Immature natural killer cell (primary cell): ENCODE measurements around the gene IL15. TPM values are rescaled to one million over a fixed set of nuclear protein-coding genes. Genes with fewer than 3 reads are reported as not detected.
"Not testable (repeated sequence)": the region's sequence is repeated elsewhere in the genome, so short reads cannot be mapped to it uniquely, and the experiment has no call there.

ENCODE experiments used
- DNase-seq, 3 donors: peaks; one replicate each; pipeline ENCODE4 v3.0.0; 2022; ENCODE audit warnings: mixed read lengths in 1 of 3
- H3K27ac Mint-ChIP-seq, 6 donors: one replicate each; pipeline ENCODE4 v1.8.0; 2020; ENCODE audit warnings: mixed read lengths in 6 of 6, mild to moderate bottlenecking in 5 of 6, inconsistent platforms in 4 of 6, moderate library complexity in 3 of 6
- H3K27me3 Mint-ChIP-seq, 3 donors: one replicate each; pipeline ENCODE4 v1.8.0; 2020 to 2021; ENCODE audit warnings: low read depth in 3 of 3, mild to moderate bottlenecking in 3 of 3, mixed read lengths in 3 of 3, moderate library complexity in 3 of 3, inconsistent platforms in 1 of 3
- H3K36me3 Mint-ChIP-seq, 3 donors: one replicate each; pipeline ENCODE4 v1.8.0; 2020; ENCODE audit warnings: mixed read lengths in 3 of 3, inconsistent platforms in 2 of 3, mild to moderate bottlenecking in 2 of 3
- H3K4me1 Mint-ChIP-seq, 2 donors: one replicate each; pipeline ENCODE4 v1.8.0; 2020; ENCODE audit warnings: inconsistent platforms in 2 of 2, mild to moderate bottlenecking in 2 of 2, mixed read lengths in 2 of 2, moderate library complexity in 1 of 2
- H3K4me3 Mint-ChIP-seq, 5 donors: one replicate each; pipeline ENCODE4 v1.8.0; 2020; ENCODE audit warnings: mild to moderate bottlenecking in 5 of 5, mixed read lengths in 5 of 5, inconsistent platforms in 3 of 5, moderate library complexity in 3 of 5
- H3K9me3 Mint-ChIP-seq, 6 donors: one replicate each; pipeline ENCODE4 v1.8.0; 2020; ENCODE audit warnings: mild to moderate bottlenecking in 6 of 6, mixed read lengths in 6 of 6, inconsistent platforms in 4 of 6, moderate library complexity in 3 of 6
- polyA plus RNA-seq, 3 donors: library from polyadenylated mRNA; unstranded; fragments of 300-500 nt; fragmentation: Illumina TruSeq; gene quantifications; one replicate each; pipeline ENCODE4 v1.2.3, GENCODE V29; 2021

The IL15 gene
- polyA plus RNA-seq, 3 donors from 2014 or later: 4.0 to 6.0 (median 5.3) TPM

DNA sequence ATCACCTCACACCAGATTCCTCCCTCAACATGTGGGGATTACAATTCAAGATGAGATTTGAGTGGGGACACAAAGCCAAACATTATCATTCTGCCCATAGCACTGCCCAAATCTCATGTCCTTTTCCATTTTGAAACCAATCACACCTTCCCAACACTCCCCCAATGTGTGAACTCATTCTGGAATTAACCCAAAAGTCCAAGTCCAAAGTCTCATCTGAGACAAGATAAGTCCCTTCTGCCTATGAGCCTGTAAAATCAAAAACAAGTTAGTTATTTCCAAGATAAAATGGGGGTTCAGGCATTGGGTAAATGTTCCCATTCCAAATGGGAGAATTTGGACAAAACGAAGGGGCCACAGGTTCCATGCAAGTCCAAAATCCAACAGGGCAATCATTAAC lies 54.9 kb downstream of the IL15 start:
- H3K4me1 Mint-ChIP-seq, H3K9me3 Mint-ChIP-seq, H3K4me3 Mint-ChIP-seq, H3K27ac Mint-ChIP-seq, DNase-seq, H3K27me3 Mint-ChIP-seq: not testable (repeated sequence)
- peaks cover 5 to 23% (median 20%) of the 10 kb centered on the region in 3 donors for H3K36me3 Mint-ChIP-seq

DNA sequence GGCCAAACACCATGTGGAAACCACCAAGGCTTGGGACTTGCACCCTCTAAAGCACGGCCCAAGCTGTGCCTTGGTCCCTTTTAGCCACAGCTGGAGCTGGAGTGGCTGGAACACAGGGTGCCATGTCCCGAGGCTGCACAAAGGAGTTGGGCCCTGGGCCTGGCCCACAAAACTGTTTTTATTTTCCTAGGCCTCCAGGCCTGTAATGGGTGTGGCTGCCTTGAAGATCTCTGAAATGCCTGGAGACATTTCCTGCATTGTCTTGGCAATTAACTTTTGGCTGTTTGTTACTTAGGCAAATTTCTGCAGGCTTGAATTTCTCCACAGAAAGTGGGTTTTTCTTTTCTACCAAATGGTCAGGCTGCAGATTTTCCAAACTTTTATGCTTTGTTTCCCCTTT lies 55.7 kb downstream of the IL15 start:
- no peak for DNase-seq
- H3K4me1 Mint-ChIP-seq: peaks cover 0 to 2% of the 10 kb centered on the region in 2 donors
- H3K36me3 Mint-ChIP-seq: peaks cover 5 to 23% (median 20%) of the 10 kb centered on the region in 3 donors
- H3K27me3 Mint-ChIP-seq: no peaks in the 10 kb centered on the region
- H3K27ac Mint-ChIP-seq: no peak overlapping the region
- H3K4me3 Mint-ChIP-seq: no peak overlapping the region
- H3K9me3 Mint-ChIP-seq: no peaks in the 10 kb centered on the region

DNA sequence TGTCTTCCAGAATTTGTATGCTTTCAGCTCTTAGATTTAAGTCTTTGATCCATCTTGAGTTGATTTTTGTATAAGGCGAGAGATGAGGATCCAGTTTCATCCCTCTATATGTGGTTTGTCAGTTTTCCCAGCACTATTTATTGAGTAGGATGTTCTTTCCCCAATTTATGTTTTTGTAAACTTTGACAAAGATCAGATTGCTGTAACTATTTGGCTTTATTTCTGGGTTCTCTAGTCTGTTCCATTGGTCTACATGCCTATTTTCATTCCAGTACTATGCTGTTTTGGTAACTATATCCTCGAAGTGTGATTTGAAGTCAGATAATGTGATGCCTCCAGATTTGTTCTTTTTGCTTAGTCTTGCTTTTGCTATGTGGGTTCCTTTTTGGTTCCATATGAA lies 60.7 kb downstream of the IL15 start:
- Mint-ChIP-seq H3K4me3 (no peak overlapping the region), H3K27ac (no peak overlapping the region), H3K36me3 (peaks cover 0 to 4% (median 0%) of the 10 kb centered on the region in 3 donors), H3K9me3 (peaks cover 0 to 3% (median 0%) of the 10 kb centered on the region in 6 donors), H3K27me3 (no peaks in the 10 kb centered on the region), H3K4me1 (peaks cover 18% of the 10 kb centered on the region in 2 donors)
- no peak for DNase-seq

DNA sequence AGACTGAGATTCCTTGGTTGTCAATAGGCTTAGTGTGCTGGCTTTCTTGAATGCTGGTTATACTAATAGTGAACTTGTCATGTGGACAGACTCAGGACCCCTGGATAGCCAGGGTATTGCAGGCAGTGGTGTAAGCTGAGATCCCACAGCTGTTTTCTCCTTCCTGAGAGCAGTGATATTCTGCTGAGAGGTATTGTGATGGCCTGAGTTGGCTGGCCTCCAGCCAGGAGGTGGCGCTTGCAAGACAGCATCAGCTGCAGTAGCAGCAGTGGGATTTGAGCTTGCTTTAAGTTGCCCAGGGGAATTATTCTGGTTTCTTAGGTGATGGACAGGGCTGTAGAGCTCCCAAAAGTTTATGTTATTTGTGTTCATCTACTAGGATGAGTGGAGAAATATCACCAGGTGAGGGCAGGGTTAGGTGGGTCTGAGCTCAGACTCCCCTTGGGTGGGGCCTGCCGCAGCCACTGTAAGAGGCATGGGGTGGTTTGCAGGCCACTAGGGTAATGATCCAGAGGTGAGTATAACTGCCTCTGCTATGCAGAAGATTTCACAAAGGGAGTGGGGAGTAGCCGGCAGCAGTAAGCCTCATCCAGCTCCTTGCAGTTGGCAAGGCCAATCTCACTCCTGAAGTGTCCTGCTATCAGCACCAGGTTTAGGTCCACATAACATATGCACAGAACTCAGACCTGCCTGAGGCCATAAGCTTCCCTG lies 66.2 kb downstream of the IL15 start:
- no peak for DNase-seq
- Mint-ChIP-seq H3K9me3 (peaks cover 0 to 13% (median 7%) of the 10 kb centered on the region in 6 donors), H3K27ac (peak overlapping the region in 1 of 6 donors; percentile 49), H3K36me3 (peaks cover 0 to 7% (median 0%) of the 10 kb centered on the region in 3 donors), H3K4me3 (no peak overlapping the region), H3K4me1 (peaks cover 40 to 48% of the 10 kb centered on the region in 2 donors), H3K27me3 (peaks cover 0 to 2% (median 2%) of the 10 kb centered on the region in 3 donors)

GRCh38 chr4:141703497-141703896 lies 67.1 kb downstream of the IL15 start:
- Mint-ChIP-seq H3K36me3 (peaks cover 0 to 8% (median 0%) of the 10 kb centered on the region in 3 donors), H3K4me1 (peaks cover 39 to 48% of the 10 kb centered on the region in 2 donors), H3K9me3 (peaks cover 0 to 14% (median 7%) of the 10 kb centered on the region in 6 donors), H3K27me3 (peaks cover 0 to 2% (median 2%) of the 10 kb centered on the region in 3 donors), H3K27ac (no peak overlapping the region), H3K4me3 (no peak overlapping the region)
- DNase-seq: no peak

DNA sequence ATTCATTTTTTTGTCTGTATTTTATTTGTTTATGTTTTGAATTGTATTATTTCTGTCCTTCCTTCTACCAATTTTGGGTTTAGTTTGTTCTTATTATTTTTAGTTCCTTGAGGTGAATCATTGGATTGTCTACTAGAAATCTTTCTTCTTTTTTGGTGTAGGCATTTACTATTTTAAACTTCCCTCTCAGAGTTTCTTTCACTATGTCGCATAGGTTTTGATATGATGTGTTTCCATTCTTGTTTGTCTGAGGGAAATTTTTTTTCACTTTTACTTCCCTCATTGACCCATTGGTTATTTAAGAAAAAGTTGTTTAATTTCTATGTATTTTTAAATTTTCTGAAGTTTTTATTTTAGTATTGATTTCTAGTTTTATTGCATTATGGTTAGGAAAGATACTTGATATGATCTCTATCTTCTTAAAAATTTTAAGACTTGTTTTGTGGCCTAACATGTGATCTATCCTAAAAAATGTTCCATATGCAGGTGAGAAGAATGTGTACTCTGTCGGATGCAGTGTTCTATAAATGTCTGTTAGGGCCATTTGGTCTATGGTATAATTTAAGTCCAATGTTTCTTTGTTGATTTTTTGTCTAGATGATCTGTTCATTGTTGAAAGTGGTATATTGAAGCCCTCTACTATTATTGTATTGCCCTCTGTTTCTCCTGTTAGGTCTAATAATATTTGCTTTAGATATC lies 68.8 kb downstream of the IL15 start:
- H3K4me1 Mint-ChIP-seq: peaks cover 28 to 39% of the 10 kb centered on the region in 2 donors

GRCh38 chr4:141705747-141706377 lies 69.5 kb downstream of the IL15 start:
- Mint-ChIP-seq H3K27me3 (peaks cover 0 to 5% (median 2%) of the 10 kb centered on the region in 3 donors), H3K4me3 (peak overlapping the region; percentile 31 to 76 (median 58)), H3K9me3 (peaks cover 0 to 14% (median 7%) of the 10 kb centered on the region in 6 donors), H3K27ac (peak overlapping the region in 5 of 6 donors; percentile 12 to 63 (median 41)), H3K4me1 (peaks cover 28 to 39% of the 10 kb centered on the region in 2 donors), H3K36me3 (peaks cover 0 to 8% (median 0%) of the 10 kb centered on the region in 3 donors)
- DNase-seq: peak; percentile 24 to 33 (median 31)

More for the DNA sequence above, 68.8 kb downstream of the IL15 start:
- DNase-seq: no peak
- Mint-ChIP-seq H3K27me3 (peaks cover 0 to 2% (median 2%) of the 10 kb centered on the region in 3 donors), H3K4me3 (peak overlapping the region in 1 of 5 donors; percentile 67), H3K36me3 (peaks cover 0 to 8% (median 0%) of the 10 kb centered on the region in 3 donors), H3K9me3 (peaks cover 0 to 14% (median 7%) of the 10 kb centered on the region in 6 donors), H3K27ac (peak overlapping the region in 5 of 6 donors; percentile 12 to 63 (median 25))

GRCh38 chr4:141706445-141706844 lies 70.1 kb downstream of the IL15 start:
- DNase-seq: no peak
- Mint-ChIP-seq H3K27ac (peak overlapping the region in 3 of 6 donors; percentile 27 to 63 (median 41)), H3K27me3 (peaks cover 0 to 5% (median 2%) of the 10 kb centered on the region in 3 donors), H3K9me3 (peaks cover 0 to 14% (median 7%) of the 10 kb centered on the region in 6 donors), H3K4me3 (peak overlapping the region; percentile 34 to 76 (median 58)), H3K4me1 (peaks cover 28 to 39% of the 10 kb centered on the region in 2 donors), H3K36me3 (peaks cover 0 to 8% (median 0%) of the 10 kb centered on the region in 3 donors)

DNA sequence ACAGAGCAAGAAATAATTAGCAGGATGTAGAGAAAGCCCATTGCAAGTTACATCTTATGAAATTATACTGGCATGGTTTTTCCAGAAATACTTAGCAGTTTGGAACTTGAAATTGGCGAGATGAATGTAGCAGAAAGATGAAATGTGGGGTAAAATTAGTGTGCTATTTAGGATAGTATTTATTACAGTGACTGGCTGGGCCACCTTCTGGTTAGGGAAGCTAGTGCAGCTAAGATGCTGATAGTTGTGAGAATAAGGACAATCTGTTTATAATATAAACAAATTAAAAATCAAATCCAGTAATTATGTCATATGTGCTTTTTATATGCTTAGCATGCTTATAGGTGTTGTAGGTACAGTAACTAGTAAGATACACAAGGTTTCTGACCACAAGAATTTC lies 74.8 kb downstream of the IL15 start:
- peaks cover 0 to 14% (median 5%) of the 10 kb centered on the region in 6 donors for H3K9me3 Mint-ChIP-seq
- DNase-seq: no peak
- peaks cover 0 to 9% (median 6%) of the 10 kb centered on the region in 3 donors for H3K36me3 Mint-ChIP-seq
- peaks cover 0 to 4% (median 2%) of the 10 kb centered on the region in 3 donors for H3K27me3 Mint-ChIP-seq
- no peak overlapping the region for H3K4me3 Mint-ChIP-seq
- H3K27ac Mint-ChIP-seq: no peak overlapping the region
- H3K4me1 Mint-ChIP-seq: peaks cover 16 to 22% of the 10 kb centered on the region in 2 donors

DNA sequence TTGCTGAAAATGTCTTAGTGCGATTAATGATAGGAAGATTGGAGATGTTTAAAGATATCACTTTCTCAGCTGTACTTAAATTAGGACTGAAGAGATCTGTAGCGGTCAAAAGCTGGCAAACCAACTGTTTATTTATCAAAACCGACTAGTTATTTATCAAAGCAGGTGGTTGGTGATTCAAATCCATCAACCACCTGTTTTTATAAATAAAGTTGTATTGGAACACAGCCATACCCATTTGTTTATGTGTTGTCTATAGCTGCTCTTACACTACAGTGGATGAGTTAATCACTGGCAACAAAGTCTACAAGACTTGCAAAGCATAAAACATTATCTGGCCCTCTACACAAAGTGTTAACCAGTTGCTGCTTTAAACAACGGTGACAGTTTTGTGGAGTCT lies 76.8 kb downstream of the IL15 start:
- no peak for DNase-seq
- Mint-ChIP-seq H3K36me3 (peaks cover 3 to 14% (median 11%) of the 10 kb centered on the region in 3 donors), H3K27ac (no peak overlapping the region), H3K4me3 (no peak overlapping the region), H3K27me3 (peaks cover 0 to 4% (median 0%) of the 10 kb centered on the region in 3 donors), H3K4me1 (peaks cover 8 to 20% of the 10 kb centered on the region in 2 donors), H3K9me3 (peaks cover 0 to 1% (median 0%) of the 10 kb centered on the region in 6 donors)

GRCh38 chr4:141713771-141714445 lies 77.5 kb downstream of the IL15 start:
- peaks cover 0 to 4% (median 0%) of the 10 kb centered on the region in 3 donors for H3K27me3 Mint-ChIP-seq
- no peak for DNase-seq
- H3K4me3 Mint-ChIP-seq: no peak overlapping the region
- peaks cover 5 to 20% of the 10 kb centered on the region in 2 donors for H3K4me1 Mint-ChIP-seq
- H3K27ac Mint-ChIP-seq: peak overlapping the region in 2 of 6 donors; percentile 9 to 10
- H3K9me3 Mint-ChIP-seq: peaks cover 0 to 1% (median 0%) of the 10 kb centered on the region in 6 donors
- H3K36me3 Mint-ChIP-seq: peaks cover 3 to 14% (median 11%) of the 10 kb centered on the region in 3 donors

GRCh38 chr4:141719585-141719984 lies 83.2 kb downstream of the IL15 start:
- Mint-ChIP-seq H3K27me3 (peaks cover 0 to 1% (median 0%) of the 10 kb centered on the region in 3 donors), H3K4me3 (peak overlapping the region in 1 of 5 donors; percentile 27), H3K9me3 (peaks cover 0 to 1% (median 0%) of the 10 kb centered on the region in 6 donors), H3K36me3 (peaks cover 3 to 44% (median 36%) of the 10 kb centered on the region in 3 donors), H3K27ac (peak overlapping the region in 1 of 6 donors; percentile 6), H3K4me1 (peaks cover 15 to 44% of the 10 kb centered on the region in 2 donors)
- DNase-seq: no peak

DNA sequence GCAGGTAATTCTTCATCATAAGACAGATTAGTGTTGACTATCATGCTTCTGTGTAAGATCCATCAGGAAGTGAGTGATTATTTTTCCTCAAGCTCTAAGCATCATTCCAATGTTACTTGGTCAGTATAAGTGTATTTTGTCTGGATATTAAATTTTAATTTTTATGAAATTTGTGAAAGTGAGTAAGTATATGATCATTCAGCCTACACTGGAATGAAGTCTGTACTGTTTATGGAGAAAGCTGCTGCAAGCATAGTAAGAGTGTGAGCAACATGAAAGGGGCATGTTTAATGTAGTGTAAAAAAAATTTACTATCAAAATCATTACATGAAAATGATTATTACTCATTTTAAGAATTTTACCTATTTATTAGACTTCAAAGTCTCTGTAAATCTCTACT lies 84.8 kb downstream of the IL15 start:
- DNase-seq: no peak
- H3K4me1 Mint-ChIP-seq: peaks cover 15 to 46% of the 10 kb centered on the region in 2 donors
- H3K4me3 Mint-ChIP-seq: no peak overlapping the region
- no peak overlapping the region for H3K27ac Mint-ChIP-seq
- peaks cover 7 to 55% (median 40%) of the 10 kb centered on the region in 3 donors for H3K36me3 Mint-ChIP-seq
- no peaks in the 10 kb centered on the region for H3K9me3 Mint-ChIP-seq
- no peaks in the 10 kb centered on the region for H3K27me3 Mint-ChIP-seq
